DLD1 (cell line): ENCODE data around the gene SLC25A25.
"Not testable (repeated sequence)": the region's sequence is repeated elsewhere in the genome, so short reads cannot be mapped to it uniquely, and the experiment has no call there.

Source experiments
- in situ Hi-C: cut with HindIII; loops from 2 replicates; pipeline ENCODE4 v1.10.0; 2017; ENCODE audit warnings: low sequenced_read_pairs

Gene SLC25A25

GRCh38 chr9:128123451-128124080, 55.5 kb downstream of the SLC25A25 start:
- in situ Hi-C loops: no loop called here

GRCh38 chr9:128124451-128124850, 56.4 kb downstream of the SLC25A25 start:
- in situ Hi-C loops: no loop called here

DNA sequence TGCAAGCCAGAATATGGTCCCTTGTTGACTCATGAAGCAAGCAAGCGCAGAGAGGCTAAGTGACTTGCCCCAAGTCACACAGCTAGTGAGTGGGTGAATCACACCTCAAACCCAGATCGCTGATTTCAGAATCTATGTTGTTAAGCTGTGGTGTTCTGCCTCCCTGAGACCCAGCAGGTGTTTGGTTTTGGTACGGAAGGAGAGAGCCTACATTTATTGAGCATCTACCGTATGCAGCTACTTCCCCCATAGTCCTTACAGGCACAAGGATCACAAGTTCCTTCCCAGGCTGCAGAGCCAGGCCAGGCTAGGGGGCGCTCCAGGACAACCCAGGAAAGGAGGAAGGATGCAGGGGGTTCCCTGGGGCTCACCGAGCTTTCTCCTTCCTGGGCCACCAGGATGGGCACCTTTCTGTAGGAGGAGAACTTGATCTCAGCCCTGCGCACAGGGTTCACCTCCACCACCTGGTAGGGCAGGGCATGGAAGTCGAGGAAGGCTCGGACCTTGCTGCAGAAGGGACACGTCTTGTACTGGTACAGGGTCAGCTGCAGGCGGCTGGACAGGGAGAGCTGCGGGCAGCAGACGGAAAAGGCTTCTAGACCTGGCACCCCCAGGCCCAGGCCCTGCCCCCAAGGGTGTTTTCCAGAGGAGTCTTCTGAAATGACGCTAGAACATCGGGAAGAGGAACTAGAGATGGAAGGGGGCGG, 57.0 kb downstream of the SLC25A25 start:
- in situ Hi-C loops: no loop called here

GRCh38 chr9:128125580-128126354, 57.7 kb downstream of the SLC25A25 start:
- in situ Hi-C loops: no loop called here

DNA sequence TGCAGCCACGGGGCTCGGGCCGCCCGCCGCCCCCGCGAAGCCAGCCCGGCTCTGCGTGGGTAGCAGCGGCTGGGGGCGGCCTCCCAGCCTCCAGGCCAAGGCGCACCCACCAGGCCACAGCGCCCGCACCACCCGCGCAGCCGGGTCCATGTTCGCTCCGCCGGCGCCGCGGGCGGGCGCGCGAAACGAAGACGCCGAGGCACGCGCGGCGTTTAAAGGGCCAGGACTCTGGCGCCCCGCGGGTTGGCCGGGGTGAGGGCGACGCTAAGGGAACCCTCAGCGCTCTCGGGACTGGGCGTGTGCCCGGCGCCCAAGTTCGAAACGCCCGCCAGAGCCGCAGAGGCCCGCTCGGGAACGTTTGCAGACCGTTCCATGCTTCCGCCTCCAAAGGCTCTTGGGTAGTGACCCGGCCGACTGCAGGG, 59.5 kb downstream of the SLC25A25 start, which contains the start of gene PTGES2:
Gene PTGES2, minus strand, starts transcription at position 162 of the 422 bp plus-strand sequence. Its CDS starts 12 bp downstream, at position 150.
- in situ Hi-C loops: no loop called here

DNA sequence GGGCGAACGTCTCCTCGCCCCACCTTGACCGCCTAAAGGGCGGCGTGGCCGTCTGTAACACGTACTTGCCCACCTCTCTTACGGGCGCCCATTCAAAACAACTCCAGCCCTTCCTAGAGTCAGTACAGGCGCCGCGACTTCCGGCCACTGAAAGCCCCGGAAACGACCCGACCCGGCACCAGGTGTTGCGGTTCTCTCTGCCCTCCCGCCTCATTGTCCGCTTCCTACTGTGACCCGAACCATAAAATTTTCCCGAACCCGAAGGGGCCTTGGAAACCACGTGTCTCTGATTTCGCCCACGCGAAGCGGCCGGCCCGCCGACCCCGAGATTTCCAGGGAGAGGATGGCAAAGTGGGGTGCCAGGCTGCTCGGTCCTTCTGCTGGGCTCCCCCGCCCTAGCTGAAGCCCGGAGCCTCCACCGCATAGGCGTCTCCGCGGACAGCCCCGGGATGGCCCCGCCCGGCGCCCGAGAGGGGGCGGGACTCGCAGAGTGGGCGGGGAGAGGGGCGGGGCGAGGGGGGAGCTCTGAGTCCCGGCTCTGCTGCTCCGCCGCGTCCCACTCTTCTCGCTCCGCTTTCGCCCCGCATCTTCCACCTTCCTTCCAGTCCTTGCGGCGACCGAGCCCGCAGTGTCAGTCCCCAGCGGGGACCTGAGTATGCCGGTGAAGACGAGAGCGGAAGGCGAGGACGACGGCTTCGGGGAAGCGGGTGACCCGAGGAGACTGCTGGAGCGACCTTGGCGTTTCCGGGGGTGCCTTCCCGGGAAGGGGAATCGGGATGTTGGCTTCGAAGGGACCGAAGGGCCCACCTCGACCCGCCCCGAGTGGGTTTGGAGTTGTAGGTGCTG, 60.2 kb downstream of the SLC25A25 start:
- in situ Hi-C loops: no loop called here

DNA sequence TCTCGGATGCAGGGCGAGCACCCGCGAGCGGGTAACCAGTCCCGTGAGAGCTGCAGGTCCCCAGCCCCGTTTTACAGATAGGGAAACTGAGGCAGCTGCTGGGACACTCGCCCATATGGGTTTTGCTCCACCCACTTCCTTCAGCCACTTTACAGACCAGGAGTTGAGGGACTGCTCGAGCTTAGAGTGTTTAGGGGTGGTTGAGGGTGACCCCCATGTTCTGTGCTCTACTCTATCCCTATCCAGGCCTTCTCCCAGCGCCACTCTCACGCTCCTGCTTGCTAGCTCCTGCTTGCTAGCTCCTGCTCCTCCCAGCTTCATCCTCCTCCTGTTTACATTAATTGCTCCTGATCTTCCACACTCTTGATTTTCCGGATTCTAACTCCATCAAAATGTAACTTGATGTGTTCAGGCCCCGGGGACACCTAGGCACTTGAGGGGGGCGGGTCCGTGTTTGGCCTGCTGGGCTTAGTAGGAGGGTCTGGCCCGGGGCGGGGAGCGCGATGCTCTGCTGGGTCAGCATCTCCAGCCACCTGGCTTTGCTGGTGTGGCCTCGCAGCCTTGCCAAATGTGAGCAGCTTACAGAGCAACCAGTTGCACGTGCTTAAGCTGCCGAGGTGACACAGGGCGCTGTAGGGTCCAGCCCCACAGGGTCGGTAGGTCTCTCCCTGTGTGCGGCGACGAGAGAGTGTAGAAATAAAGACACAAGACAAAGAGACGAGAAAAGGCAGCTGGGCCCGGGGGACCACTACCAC, 61.0 kb downstream of the SLC25A25 start:
- in situ Hi-C loops: no loop called here

GRCh38 chr9:128129976-128130590, 62.1 kb downstream of the SLC25A25 start:
- in situ Hi-C loops: not testable (repeated sequence)

- in situ Hi-C loops: not testable (repeated sequence)
These were observed 62.6 kb downstream of the SLC25A25 start for GRCh38 chr9:128130651-128131050.

DNA sequence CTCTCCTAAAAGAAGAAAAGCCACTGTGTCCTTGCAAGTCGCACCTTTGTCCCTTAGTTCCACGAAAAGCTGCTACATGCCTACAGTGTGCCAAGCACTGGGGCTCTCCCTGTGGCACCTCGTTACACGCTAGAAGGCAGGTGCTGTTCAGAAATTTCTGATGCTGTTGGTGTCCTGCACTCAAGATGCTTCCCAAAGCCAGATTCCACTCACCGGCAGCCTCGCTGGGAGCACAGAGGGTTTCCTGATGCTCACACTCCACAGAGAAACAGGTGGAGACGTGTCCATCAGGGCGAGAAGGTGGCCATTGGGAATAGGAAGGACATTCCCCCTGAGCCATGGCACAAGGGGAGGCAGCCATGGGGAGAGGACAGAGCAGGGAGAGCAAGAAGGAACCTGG, 63.3 kb downstream of the SLC25A25 start:
- in situ Hi-C loops: not testable (repeated sequence)

GRCh38 chr9:128132139-128132538, 64.1 kb downstream of the SLC25A25 start:
- in situ Hi-C loops: not testable (repeated sequence)

DNA sequence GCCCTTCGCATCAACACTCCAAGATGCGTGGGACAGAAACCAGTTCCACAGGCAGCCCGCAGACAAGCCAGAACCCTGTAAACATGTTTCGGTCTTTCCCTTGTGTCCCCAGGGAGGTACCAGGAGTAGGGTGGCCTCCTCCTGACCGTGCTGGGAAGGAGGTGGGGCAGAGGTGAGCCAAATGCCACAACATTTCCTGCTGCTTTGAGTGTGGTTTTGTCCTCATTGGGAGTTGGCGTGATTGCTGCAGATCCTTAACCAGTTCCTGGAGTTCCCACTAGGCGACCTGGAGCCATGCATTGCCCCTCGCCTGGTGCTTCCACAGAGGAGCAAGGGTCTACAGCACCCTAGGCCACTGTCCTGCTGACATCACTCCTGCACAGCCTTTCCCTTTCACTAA, 67.5 kb downstream of the SLC25A25 start:
- in situ Hi-C loops: not testable (repeated sequence)

DNA sequence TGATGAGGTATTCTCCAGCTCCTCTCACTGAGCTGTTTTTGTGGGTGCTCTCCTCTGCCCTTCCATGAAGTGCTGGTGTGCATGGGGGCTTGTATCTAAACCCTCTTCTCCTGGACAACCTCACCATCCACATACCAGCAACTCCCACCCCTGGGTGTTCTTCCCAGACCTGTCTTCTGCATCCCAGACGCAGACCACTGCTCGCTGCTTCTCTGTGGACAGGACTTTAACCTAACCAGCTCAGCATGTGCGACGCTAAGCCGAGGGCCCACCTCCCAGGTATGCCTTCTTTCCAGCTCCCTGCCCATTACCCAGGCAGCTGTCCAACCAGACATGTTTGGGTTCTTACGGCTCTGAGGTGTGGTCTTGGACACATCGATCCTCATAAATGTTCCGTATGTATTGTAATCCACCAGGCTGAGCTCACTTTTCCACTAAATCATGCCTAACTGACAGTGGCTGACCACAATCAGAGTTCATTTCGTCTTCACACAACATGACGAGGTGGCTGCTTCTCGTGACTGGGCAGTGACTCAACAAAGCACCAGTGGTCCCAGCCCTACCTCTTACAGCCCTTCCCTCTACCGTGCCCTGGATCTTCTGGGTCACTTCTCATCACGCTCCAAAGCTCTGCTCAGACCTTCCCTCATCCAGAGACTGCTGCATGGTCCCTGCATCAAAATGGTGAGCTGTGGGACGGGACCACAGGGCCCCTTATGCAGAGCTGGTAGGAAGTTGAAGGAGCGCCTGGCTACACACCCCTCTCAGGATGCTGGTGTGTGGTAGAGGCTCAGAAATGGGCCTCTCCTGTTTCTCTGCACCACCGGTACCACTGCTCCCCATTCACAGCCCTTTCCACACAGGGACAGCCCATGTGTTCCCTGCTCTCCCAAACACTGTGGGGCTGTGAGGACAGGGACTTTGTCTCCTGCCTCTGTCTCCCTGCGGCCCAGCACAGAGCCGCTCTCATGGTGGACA, 69.1 kb downstream of the SLC25A25 start:
- in situ Hi-C loops: no loop called here

- in situ Hi-C loops: no loop called here
These were observed 70.0 kb downstream of the SLC25A25 start for GRCh38 chr9:128138001-128138400.

- in situ Hi-C loops: no loop called here
These were observed 71.6 kb downstream of the SLC25A25 start for GRCh38 chr9:128139621-128140020.

- in situ Hi-C loops: no loop called here
These were observed 73.6 kb downstream of the SLC25A25 start for GRCh38 chr9:128141604-128142003.

DNA sequence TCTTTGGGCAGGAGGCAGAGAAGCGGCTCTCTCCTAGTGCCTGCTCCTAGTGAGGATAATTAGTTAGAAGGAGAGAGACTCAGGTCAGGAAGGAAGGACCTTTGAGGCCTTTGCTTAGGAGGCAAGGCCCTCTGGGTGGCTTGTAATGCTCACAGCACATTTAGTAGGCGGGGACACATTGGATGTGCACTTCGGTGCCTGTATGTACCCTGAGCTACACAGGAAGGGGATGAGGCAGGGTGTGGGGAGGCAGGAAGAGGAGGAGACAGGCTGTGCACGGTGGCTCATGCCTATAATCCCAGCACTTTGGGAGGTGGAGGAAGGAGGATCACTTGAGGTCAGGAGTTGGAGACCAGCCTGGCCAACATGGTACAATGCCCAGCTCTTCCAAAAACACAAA, 74.0 kb downstream of the SLC25A25 start:
- in situ Hi-C loops: no loop called here

DNA sequence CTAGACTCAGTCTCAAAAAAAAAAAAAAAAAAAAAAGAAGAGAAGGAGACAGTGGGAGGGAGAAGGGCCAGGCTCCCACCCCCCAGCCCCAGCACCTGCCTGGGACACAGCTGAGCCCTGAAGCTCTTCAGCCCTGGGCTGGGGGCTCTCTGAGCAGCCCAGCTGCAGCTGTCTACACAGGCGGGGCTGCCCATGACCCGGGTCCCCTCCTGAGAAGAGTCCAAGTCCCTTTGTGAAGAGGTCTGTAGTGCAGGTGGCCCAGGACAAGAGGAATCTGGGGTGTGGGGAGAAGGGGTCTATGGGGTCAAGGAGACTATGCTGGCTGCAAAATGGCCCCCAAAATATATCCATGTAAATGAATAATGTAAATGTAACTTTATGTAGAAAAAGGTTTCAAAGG, 74.6 kb downstream of the SLC25A25 start:
- in situ Hi-C loops: no loop called here
